Testis (tissue), 3 donors: Measurements from ENCODE around the gene STK24. TPM values are rescaled to one million over a fixed set of nuclear protein-coding genes. Genes with fewer than 3 reads are reported as not detected.

Experiments
- DNase-seq: peaks from one replicate; pipeline ENCODE4 v3.0.0-alpha.2; 2019
- H3K27ac ChIP-seq, 2 donors: fragments of 200-600 bp; sonication (generic); one replicate each; pipeline ENCODE4 v1.5.1; 2019
- H3K27me3 ChIP-seq: fragments of 200-600 bp; sonication (generic); one replicate; pipeline ENCODE4 v1.5.1; 2019
- H3K36me3 ChIP-seq: fragments of 200-600 bp; sonication (generic); one replicate; pipeline ENCODE4 v1.5.1; 2017; ENCODE audit warnings: low read depth; ENCODE audit errors: missing control alignments
- H3K4me1 ChIP-seq: fragments of 200-600 bp; sonication (generic); one replicate; pipeline ENCODE4 v1.5.1; 2019
- H3K4me3 ChIP-seq, 2 donors: fragments of 200-600 bp; sonication (generic); one replicate each; pipeline ENCODE4 v1.5.1; 2017 to 2019
- H3K9me3 ChIP-seq: fragments of 200-600 bp; sonication (generic); one replicate; pipeline ENCODE4 v1.5.1; 2017
- CTCF ChIP-seq, 3 experiments: fragments of 450-650 bp in 2 of 3; fragments of 200-600 bp in 1 of 3; sonication (generic) in 1 of 3; IDR thresholded peaks; one replicate each; pipeline ENCODE4 v1.5.1; 2016 to 2019; ENCODE audit warnings: antibody characterized with exemption in 3 of 3, mild to moderate bottlenecking in 2 of 3, moderate library complexity in 1 of 3
- POLR2A ChIP-seq: fragments of 450-650 bp; IDR thresholded peaks from one replicate; pipeline ENCODE4 v1.6.1; 2017; ENCODE audit warnings: antibody characterized with exemption, mild to moderate bottlenecking, moderate library complexity
- WGBS, 2 donors: methylation state at CpG; one replicate each; pipeline ENCODE4 v1.1.5; 2018; 5-methylcytosine and 5-hydroxymethylcytosine counted together
- intact Hi-C: fragments of 100-400 bp; cut with DNase I; formaldehyde crosslinking; loops from one replicate; pipeline ENCODE4 v1.15.1; 2023; ENCODE audit warnings: low total_unique reads
- polyA plus RNA-seq: library from polyadenylated mRNA; stranded (reverse); fragments of 350-450 nt; fragmentation: Illumina TruSeq; extraction: RNeasy Lipid Tissue Mini Kit (QIAGEN cat#74804); gene quantifications from one replicate; pipeline ENCODE4 v1.2.3, GENCODE V29; 2014; ENCODE audit warnings: low read depth, low replicate concordance; ENCODE audit not compliant: insufficient read depth
- total RNA-seq, 2 donors: library from RNA; depleted of rRNA; stranded (reverse); fragments of >200 nt; gene quantifications; one replicate each; pipeline ENCODE4 v1.2.3, GENCODE V29; 2016

Gene STK24
- total and polyA plus RNA-seq, 3 donors from 2014 or later, result 97.4 to 172 (median 151) TPM

GRCh38 chr13:98468361-98468760 is 108.5 kb downstream of the STK24 start:
- Histone ChIP-seq H3K4me1 (peaks cover 4% of the 10 kb centered on the region), H3K27me3 (no peaks in the 10 kb centered on the region), H3K27ac (no peak overlapping the region), H3K4me3 (no peak overlapping the region), H3K36me3 (no peaks in the 10 kb centered on the region), H3K9me3 (no peaks in the 10 kb centered on the region)
- TF ChIP-seq CTCF (IDR thresholded peaks at IDR 0.05) (no peak), POLR2A (no peak)
- 71 to 92% methylated on average over 3 of the region's 3 CpGs for WGBS, 2 donors
- no peak for DNase-seq
- intact Hi-C loops, result no loop called here

- DNase-seq, result no peak
- Histone ChIP-seq H3K4me1 (peaks cover 9% of the 10 kb centered on the region), H3K27ac (no peak overlapping the region), H3K4me3 (no peak overlapping the region), H3K9me3 (no peaks in the 10 kb centered on the region), H3K27me3 (no peaks in the 10 kb centered on the region), H3K36me3 (no peaks in the 10 kb centered on the region)
- intact Hi-C loops, result no loop called here
- no peak for TF ChIP-seq CTCF (IDR thresholded peaks at IDR 0.05)
- 87% methylated on average over 12 to 13 of the region's 13 CpGs for WGBS, 2 donors
Observed at GRCh38 chr13:98467263-98467985, 109.5 kb downstream of the STK24 start.

GRCh38 chr13:98466634-98467236 is 110.2 kb downstream of the STK24 start:
- WGBS, 2 donors, result 59 to 69% methylated on average over 11 of the region's 11 CpGs
- peak; percentile 69 for DNase-seq
- intact Hi-C loops, result no loop called here

GRCh38 chr13:98462946-98463345 is 114.0 kb downstream of the STK24 start:
- Histone ChIP-seq H3K4me1 (peaks cover 15% of the 10 kb centered on the region), H3K27ac (no peak overlapping the region), H3K27me3 (no peaks in the 10 kb centered on the region), H3K36me3 (no peaks in the 10 kb centered on the region), H3K9me3 (no peaks in the 10 kb centered on the region), H3K4me3 (no peak overlapping the region)
- WGBS, 2 donors, result 65 to 73% methylated on average over 8 of the region's 8 CpGs
- intact Hi-C loops, result no loop called here
- TF ChIP-seq CTCF (IDR thresholded peaks at IDR 0.05) (no peak), POLR2A (no peak)
- DNase-seq, result peak; percentile 66

More at GRCh38 chr13:98466634-98467236, 110.2 kb downstream of the STK24 start:
- peaks cover 6% of the 10 kb centered on the region for H3K4me1 ChIP-seq
- H3K27me3 ChIP-seq, result no peaks in the 10 kb centered on the region
- no peaks in the 10 kb centered on the region for H3K36me3 ChIP-seq
- H3K4me3 ChIP-seq, result no peak overlapping the region
- no peaks in the 10 kb centered on the region for H3K9me3 ChIP-seq
- no peak overlapping the region for H3K27ac ChIP-seq
- peak; percentile 25 to 54 (median 40) for TF ChIP-seq CTCF (IDR thresholded peaks at IDR 0.05)
- TF ChIP-seq POLR2A, result no peak
